NCI-H1694 treated with DMSO at 0.1 percent for 48 hours (cell line): ENCODE measurements around the gene SMIM5.

Experiments
- DNase-seq: peaks from one replicate; lab custom pipeline; 2025; lab: John Stamatoyannopoulos, UW

SMIM5 gene

GRCh38 chr17:75666959-75667790, 33.9 kb downstream of the SMIM5 start, which contains the start of the genes RECQL5 and SAP30BP:
RECQL5 (minus strand) TSS chr17:75667154; CDS start chr17:75666557, 597 bp downstream.
SAP30BP (plus strand) TSS chr17:75667338; CDS start chr17:75667373, 35 bp downstream.
- DNase-seq = peak; percentile 96

- no peak for DNase-seq
Observed at GRCh38 chr17:75667825-75668224, 34.6 kb downstream of the SMIM5 start.

GRCh38 chr17:75668489-75668888, 35.3 kb downstream of the SMIM5 start:
- no peak for DNase-seq

GRCh38 chr17:75670868-75671267, 37.6 kb downstream of the SMIM5 start:
- no peak for DNase-seq

GRCh38 chr17:75672011-75672410, 38.8 kb downstream of the SMIM5 start:
- DNase-seq = no peak

GRCh38 chr17:75673487-75673886, 40.3 kb downstream of the SMIM5 start:
- no peak for DNase-seq

- no peak for DNase-seq
Observed at GRCh38 chr17:75676461-75676860, 43.2 kb downstream of the SMIM5 start.

GRCh38 chr17:75679706-75680211, 46.5 kb downstream of the SMIM5 start:
- no peak for DNase-seq

GRCh38 chr17:75680431-75680830, 47.2 kb downstream of the SMIM5 start:
- no peak for DNase-seq

GRCh38 chr17:75681289-75681688, 48.1 kb downstream of the SMIM5 start:
- DNase-seq = no peak

GRCh38 chr17:75683583-75683982, 50.3 kb downstream of the SMIM5 start:
- DNase-seq = no peak

GRCh38 chr17:75684249-75684648, 51.0 kb downstream of the SMIM5 start:
- no peak for DNase-seq

GRCh38 chr17:75684924-75685323, 51.7 kb downstream of the SMIM5 start:
- peak; percentile 68 for DNase-seq

- no peak for DNase-seq
Observed at GRCh38 chr17:75685499-75685898, 52.3 kb downstream of the SMIM5 start.

GRCh38 chr17:75688209-75688825, 55.1 kb downstream of the SMIM5 start:
- no peak for DNase-seq

GRCh38 chr17:75689441-75689873, 56.2 kb downstream of the SMIM5 start:
- DNase-seq = no peak
